Right renal cortex interstitium (tissue), 3 donors: ENCODE results near the gene OLFM1. TPM values are rescaled to one million over a fixed set of nuclear protein-coding genes. Genes with fewer than 3 reads are reported as not detected.
A peak's percentile ranks its signal among the peaks of the same experiment; 100 is the strongest.
"Not testable (repeated sequence)": the region's sequence is repeated elsewhere in the genome, so short reads cannot be mapped to it uniquely, and the experiment has no call there.

Experiments
- DNase-seq, 3 donors: peaks; one replicate each; pipeline ENCODE4 v3.0.0-alpha.2; 2013; ENCODE audit warnings: low read depth in 3 of 3, low spot score in 2 of 3
- polyA plus RNA-seq, 3 donors: library from polyadenylated mRNA; unstranded; fragments of 120-200 nt; gene quantifications; one replicate each; pipeline ENCODE4 v1.2.1, GENCODE V29; 2013; ENCODE audit not compliant: insufficient read length in 3 of 3

Gene OLFM1
- polyA plus RNA-seq, 3 donors: 3.2 to 5.7 (median 3.6) TPM

GRCh38 chr9:135147474-135147805 is 60.0 kb downstream of the OLFM1 start:
- no peak for DNase-seq

DNA sequence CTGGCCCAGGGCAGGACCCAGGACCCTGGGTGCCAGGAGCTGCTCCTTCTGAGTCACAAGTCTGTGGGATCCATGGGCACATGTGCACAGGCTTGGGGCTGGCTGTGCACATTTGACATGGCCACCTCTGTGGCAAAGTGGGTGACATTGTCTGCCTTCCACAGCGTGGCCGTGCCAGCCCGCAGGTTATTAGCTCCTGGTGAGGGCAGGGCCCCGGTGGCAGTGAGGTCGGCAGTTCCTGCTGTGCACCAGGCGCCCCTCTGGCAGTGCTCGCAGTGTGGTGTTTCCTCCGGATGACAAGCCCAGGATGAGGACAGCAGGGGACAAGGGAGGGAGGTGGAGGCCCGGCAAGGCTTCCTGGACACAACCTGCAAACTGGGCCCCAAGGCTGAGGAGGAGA is 60.5 kb downstream of the OLFM1 start:
- DNase-seq: no peak

DNA sequence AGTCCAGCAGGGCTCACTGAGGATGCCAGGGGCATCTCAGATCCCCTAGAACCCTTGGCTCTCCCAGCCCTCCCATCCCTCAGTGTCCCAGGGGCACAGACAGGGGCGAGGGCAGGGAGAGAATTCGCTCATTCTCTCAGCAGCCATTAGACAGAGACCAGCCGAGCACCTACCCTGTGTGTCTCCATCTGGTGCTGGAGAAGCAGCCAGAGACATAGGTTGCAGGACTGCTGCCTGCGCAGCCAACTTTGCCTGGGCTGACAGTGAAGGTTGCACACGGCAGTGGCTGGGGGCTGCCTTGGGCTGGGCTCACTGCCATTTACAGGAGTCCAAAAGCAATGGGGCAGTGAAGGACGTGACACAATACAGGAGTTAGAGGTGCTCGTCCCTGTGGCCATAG is 60.9 kb downstream of the OLFM1 start:
- DNase-seq: no peak

GRCh38 chr9:135149901-135150300 is 62.4 kb downstream of the OLFM1 start:
- not testable (repeated sequence) for DNase-seq

DNA sequence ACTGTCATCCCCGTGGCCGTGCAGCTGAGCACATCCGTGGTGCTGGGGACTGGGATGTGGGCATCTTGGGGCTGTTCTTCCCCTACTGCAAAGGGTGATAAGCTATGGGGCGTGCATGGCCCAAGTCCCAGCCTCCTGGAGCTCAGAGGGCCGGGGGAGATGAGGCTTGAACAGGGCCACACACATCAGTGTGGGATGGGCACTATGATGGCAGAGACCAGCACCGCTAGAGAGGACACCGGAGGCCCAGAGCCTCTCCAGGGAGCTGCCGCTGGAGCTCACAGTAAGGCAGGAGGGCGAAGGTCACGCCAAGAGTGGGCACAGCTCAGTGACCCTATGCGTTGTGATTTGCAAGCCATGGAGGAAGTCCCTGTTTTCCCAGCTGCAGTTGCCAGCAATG is 63.5 kb downstream of the OLFM1 start:
- no peak for DNase-seq

DNA sequence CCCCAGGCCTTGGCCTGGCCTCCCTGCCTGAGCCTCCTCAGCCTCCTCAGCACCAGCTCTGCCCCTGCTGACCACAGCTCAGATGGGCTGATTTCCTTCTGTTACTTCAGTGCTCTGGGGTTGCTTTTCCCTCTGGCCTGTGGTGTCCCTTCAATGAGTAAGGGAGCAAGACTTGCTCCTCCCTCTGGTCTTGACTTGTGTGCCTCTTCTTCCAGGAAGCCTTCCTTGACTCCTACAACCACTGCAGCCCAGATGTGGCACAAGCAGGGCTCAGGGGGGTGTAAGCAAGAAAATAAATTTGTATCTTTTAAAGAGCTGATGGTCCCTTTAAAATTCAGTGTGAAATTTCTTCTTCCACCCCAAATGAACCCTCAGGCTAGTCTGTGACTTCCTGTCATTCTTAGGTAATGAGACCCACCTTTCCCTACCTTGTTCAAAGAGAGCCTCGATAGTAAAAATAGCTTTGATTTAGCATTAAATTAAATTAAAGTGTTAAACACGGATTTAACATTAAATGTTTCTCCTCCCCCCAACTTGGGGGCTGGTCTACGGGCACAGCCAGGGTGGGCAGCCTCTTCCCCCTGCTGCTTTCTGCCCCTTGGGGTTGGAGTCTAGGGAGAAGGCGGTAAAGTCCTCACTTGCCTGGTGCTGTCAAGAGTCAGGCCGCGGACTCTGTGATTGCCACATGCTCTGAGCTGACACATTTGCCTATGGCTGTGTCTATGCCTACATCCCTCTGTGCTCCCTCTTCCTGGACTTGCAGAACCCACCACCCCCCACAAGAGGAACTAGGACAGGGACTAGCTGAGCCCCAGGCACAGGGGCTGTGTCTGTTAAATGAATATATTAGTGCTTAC is 64.5 kb downstream of the OLFM1 start:
- no peak for DNase-seq

- DNase-seq: no peak
These were observed 65.3 kb downstream of the OLFM1 start for GRCh38 chr9:135152614-135153334.

GRCh38 chr9:135154050-135154615 is 66.7 kb downstream of the OLFM1 start:
- no peak for DNase-seq

GRCh38 chr9:135155396-135155795 is 67.9 kb downstream of the OLFM1 start:
- no peak for DNase-seq

DNA sequence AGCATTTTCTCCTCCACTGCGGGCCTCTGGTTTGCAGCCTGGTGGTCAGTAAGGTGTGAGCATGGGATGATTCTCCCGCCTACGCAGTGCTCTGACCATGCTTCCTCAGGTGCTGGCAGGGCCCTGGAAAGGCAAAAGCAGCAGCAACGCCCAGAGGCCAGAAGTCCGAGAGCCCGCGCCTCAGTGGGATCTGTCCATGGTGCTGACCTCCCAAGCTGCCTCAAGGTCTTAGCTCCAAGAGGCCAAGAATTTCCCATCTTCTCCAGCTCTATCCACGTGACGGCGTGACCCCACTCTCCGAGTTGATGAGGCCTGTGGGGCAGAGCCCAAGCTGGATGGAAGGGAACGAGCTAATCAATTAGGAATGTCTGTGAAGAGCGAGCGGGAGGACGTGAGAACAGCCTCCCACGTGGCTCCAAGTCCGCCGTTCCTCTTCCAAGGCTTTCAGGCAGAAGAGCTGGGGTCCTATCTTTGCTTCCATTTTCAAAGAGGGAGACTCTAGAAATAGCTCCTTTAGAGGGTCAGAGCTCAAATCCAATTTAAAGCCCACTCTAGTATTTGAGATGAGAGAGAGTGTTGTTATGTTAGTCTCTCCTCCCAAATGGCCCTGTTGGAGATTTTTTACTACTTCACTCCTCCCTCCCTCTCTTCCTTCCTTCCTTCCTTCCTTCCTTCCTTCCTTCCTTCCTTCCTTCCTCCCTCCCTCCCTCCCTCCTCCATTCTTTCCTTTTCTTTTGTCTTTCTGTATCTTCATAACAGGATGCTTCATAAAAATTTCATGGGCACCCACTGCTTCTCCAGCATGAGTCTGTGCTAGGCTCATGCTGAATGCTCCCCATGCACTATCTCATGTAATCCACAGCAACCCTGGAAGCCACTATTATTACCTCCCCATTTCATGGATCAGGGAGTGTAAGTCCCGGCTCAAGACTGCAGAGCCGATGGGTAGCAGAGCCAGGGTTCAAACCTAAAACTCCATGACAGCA is 69.3 kb downstream of the OLFM1 start:
- DNase-seq: peak; percentile 74 to 77 (median 75)

- no peak for DNase-seq
These were observed 70.5 kb downstream of the OLFM1 start for GRCh38 chr9:135157856-135158563.

- DNase-seq: no peak
These were observed 71.1 kb downstream of the OLFM1 start for GRCh38 chr9:135158564-135158937.

GRCh38 chr9:135159801-135160200 is 72.3 kb downstream of the OLFM1 start:
- no peak for DNase-seq

GRCh38 chr9:135160862-135161261 is 73.4 kb downstream of the OLFM1 start:
- DNase-seq: no peak

- DNase-seq: not testable (repeated sequence)
These were observed 75.1 kb downstream of the OLFM1 start for GRCh38 chr9:135162599-135162998.

- no peak for DNase-seq
These were observed 75.7 kb downstream of the OLFM1 start for GRCh38 chr9:135163023-135163780.

DNA sequence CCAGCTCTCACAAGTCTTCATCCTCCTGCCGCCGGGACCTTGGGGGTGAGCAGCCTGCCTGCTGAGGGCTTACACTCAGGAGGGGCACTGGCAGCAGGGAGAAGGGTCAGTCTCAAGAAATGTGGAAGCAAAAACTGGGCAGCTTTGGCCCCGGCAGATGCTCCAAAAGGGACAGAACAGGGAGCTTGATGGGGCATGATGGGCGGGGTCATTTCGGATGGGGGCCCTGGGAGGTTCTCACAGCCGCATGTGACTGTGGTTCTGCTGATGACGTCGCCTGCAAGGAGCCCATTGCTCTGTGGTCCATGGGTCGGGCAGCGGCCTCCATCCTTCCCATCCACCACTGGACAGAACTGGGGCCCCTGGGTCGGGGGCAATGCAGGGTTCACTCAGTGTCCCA is 76.6 kb downstream of the OLFM1 start:
- no peak for DNase-seq

- DNase-seq: no peak
These were observed 77.7 kb downstream of the OLFM1 start for GRCh38 chr9:135165003-135165711.
